ENCODE data around the gene GSN.
"Not testable (repeated sequence)": the region's sequence is repeated elsewhere in the genome, so short reads cannot be mapped to it uniquely, and the experiment has no call there.

Gene GSN

GRCh38 chr9:121288673-121289025 lies 20.7 kb downstream of the GSN start:
- DNase-seq (ENCODE audit: low read depth), result no peak

- peak; percentile 85 for DNase-seq (ENCODE audit: low read depth)
Measured at GRCh38 chr9:121289026-121289771, 21.2 kb downstream of the GSN start.

GRCh38 chr9:121289772-121290370 lies 21.9 kb downstream of the GSN start:
- peak; percentile 31 for DNase-seq (ENCODE audit: low read depth)

GRCh38 chr9:121291536-121291935 lies 23.6 kb downstream of the GSN start:
- not testable (repeated sequence) for DNase-seq (ENCODE audit: low read depth)

DNA sequence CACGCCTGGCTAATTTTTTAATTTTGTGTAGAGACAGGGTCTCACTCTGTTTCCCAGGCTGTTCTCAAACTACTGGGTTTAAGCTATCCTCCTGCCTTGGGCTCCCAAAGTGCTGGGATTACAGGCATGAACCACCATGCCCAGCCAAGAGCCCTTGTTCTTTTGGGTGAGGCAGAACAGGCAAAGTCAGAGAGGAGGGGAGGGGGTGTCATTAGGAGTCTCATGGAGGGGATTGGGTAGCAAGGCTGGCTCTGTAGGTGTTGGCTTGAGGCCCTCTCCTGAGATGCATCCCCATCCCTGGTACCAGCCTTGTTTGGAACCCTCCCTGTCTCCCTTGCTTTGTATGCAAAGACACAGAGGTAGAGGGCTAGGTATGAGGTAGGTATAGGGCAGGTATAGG lies 24.1 kb downstream of the GSN start:
- DNase-seq (ENCODE audit: low read depth), result no peak

DNA sequence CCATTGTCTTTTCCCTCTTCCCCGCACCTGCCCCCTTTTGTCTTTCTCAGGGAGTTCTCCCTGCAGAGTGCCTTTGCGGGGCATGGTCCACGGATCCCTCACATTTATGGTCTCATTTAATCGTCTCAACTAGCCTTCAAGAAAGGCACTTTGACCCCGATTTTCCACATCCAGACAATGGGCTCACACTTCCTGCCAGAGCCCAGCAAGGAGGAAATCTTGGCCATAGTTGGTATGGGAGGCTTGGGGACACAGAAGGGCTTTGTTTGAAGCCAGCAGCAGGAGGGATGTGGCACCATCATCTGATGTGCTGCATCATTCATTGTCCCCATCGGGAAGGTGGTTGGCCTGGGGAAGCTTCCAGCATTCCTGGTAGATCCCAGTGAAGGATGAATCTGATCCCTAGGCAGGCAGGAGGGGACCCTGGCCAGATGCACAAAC lies 24.9 kb downstream of the GSN start:
- no peak for DNase-seq (ENCODE audit: low read depth)

- DNase-seq (ENCODE audit: low read depth), result no peak
Measured at GRCh38 chr9:121294151-121294743, 26.3 kb downstream of the GSN start.

DNA sequence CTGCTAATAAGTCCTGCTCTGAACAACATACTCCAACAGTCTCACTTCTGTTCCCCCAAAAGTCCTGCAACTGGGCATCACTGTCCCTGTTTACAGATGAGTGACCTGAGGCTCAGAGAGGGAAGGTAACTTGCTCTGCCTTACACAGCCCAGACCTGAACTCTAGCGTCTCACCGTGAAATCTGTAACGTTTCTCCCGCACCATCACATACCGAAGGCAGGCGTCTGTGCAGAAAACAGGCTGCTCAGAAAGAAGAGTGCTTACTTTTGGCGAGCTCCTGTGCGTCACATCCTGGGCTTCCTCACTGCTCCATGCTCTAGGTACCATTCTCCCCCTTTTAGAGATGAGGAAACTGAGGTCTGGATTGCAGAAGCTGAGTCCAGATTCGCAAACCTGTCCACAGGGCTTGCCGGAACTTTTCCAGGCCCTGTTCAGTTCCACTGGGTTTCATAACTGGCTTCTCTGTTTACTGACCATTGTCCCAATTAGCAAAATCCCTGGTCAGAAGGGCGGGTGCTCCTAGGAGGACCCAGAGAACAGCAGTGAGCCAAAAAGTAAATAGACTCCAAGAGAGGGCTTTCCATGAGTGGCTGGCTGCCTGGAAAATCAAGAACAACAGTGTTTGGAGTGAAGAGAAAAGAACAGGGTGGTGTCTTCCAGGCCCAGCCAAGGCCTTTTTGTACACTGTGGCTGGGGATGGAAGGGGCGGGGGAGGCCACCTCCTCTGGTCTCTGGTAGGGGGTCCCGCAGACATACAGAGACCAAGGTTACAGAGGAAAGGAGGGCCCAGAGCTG lies 27.1 kb downstream of the GSN start:
- no peak for DNase-seq (ENCODE audit: low read depth)

GRCh38 chr9:121295662-121296191 lies 27.8 kb downstream of the GSN start:
- no peak for DNase-seq (ENCODE audit: low read depth)

GRCh38 chr9:121296213-121297127 lies 28.5 kb downstream of the GSN start:
- DNase-seq (ENCODE audit: low read depth), result no peak

DNA sequence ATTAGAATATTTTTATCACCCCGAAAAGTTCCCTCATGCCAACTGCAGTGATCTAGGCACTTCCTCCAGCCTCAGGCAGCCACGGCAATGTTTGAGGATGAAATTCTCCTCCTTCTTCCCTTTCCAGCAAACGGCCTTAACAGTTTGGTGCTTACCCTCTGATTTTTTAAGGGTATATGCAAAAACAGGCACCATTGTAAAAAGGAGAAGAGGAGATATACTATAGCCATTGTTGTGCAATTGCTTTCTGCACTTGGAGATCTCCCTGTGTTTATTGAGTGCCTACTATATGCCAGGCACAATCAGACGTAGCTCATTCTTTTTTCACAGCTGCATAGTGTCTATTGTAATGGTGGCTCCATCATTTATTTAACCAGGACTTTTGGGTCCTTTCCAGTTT lies 29.4 kb downstream of the GSN start:
- no peak for DNase-seq (ENCODE audit: low read depth)

- no peak for DNase-seq (ENCODE audit: low read depth)
Measured at GRCh38 chr9:121298016-121298538, 30.1 kb downstream of the GSN start.

GRCh38 chr9:121298689-121299466 lies 30.9 kb downstream of the GSN start:
- DNase-seq (ENCODE audit: low read depth), result peak; percentile 50

- peak; percentile 51 for DNase-seq (ENCODE audit: low read depth)
Measured at GRCh38 chr9:121299467-121300282, 31.7 kb downstream of the GSN start.

GRCh38 chr9:121300283-121301119 lies 32.5 kb downstream of the GSN start:
- DNase-seq (ENCODE audit: low read depth), result no peak

- DNase-seq (ENCODE audit: low read depth), result no peak
Measured at GRCh38 chr9:121301881-121302286, 33.9 kb downstream of the GSN start.

DNA sequence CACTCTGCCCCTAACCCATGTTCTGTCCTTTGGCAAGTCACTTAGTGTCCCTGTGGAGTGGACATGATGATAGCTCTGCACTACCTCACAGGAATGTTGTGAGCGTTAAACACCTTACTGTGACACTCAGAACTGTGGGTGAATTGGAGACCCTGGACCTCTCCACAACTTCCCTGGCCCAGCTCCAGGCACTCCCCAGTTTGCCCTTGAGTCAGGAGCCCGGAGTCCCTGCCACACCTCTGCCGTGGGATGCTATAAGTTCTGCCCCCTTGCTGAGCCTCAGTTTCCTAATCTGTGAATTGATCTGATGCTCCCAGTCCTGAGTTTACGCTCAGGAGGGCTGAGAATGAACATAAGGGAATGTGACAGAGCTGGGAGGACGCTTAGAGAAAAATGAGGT lies 34.4 kb downstream of the GSN start:
- DNase-seq (ENCODE audit: low read depth), result no peak

GRCh38 chr9:121302786-121303185 lies 34.8 kb downstream of the GSN start:
- DNase-seq (ENCODE audit: low read depth), result no peak

All from EH (cell line).